ENCODE data around the gene C4A.

Gene C4A

GRCh38 chr6:32050562-32050961 lies 68.7 kb downstream of the C4A start:
- DNase-seq (ENCODE audit: low spot score) = no peak
